SK-N-SH (cell line): ENCODE results near the gene DGKI.

Source experiments
- EZH2phosphoT487 ChIP-seq: fragments of 200-600 bp; sonication (generic); IDR thresholded peaks from 2 replicates; pipeline ENCODE4 v1.6.1; 2017; ENCODE audit warnings: low read depth, mixed run types, mild to moderate bottlenecking, antibody characterized with exemption, moderate library complexity, borderline replicate concordance
- JUND ChIP-seq: IDR thresholded peaks from 2 replicates; pipeline ENCODE4 v1.4.0; 2012
- REST ChIP-seq: IDR thresholded peaks from 2 replicates; pipeline ENCODE4 v1.6.1; 2012; ENCODE audit warnings: mild to moderate bottlenecking, low read depth, low read length, moderate library complexity
- RFX5 ChIP-seq: IDR thresholded peaks from 2 replicates; pipeline ENCODE4 v1.6.1; 2012; ENCODE audit warnings: mild to moderate bottlenecking, improper control_type of control experiment, low read length
- SMC3 ChIP-seq: IDR thresholded peaks from 2 replicates; pipeline ENCODE4 v1.6.1; 2012; ENCODE audit warnings: low read depth, low read length, improper control_type of control experiment
- TF ChIP-seq, protein P1 (sequence below): fragments of 150-350 bp; IDR thresholded peaks from 2 replicates; pipeline ENCODE4 v1.6.1; 2017; ENCODE audit warnings: antibody characterized with exemption, low read length, low read depth, borderline replicate concordance
- TF ChIP-seq, protein P2 (sequence below): fragments of 200-600 bp; sonication (generic); IDR thresholded peaks from 2 replicates; pipeline ENCODE4 v1.6.1; 2017; ENCODE audit warnings: antibody characterized with exemption, mild to moderate bottlenecking, moderate library complexity
- TF ChIP-seq, protein P3 (sequence below): IDR thresholded peaks from 2 replicates; pipeline ENCODE4 v1.4.0; 2012; ENCODE audit warnings: low read depth

DNA sequence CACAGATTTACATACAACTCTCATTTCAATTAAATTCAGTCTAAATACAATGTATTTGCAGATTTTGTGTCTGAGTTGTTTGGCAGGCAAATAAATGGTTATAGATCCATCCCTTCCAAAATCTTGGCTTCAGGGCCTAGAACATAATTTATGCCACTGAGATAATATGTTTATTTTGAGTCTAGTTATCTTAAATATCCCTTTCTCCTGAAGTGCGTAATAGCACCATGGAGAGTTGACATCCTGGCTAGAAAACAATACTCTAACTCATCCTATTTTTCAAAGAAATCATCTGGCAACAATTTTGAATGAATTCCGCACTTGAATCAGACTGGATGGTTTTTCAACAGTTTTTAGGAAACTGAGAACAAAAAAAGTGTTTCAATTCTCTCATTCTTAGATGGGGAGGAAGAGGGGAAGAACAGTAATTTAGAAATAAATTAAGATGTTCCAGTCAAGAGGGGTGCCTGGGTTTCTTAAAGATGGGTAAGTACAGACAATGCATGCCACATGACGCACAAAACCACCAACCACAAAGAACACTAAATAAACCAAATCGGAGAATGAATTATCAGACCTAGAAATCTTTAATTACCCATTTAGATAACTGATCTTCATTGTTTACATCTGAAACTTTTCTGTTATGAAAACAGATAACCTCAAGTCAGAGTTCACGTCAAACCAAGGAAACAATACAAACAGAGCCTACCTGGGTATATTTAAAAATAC, 274.6 kb downstream of the DGKI start:
- TF ChIP-seq REST (no peak), SMC3 (no peak), JUND (no peak), RFX5 (no peak), EZH2phosphoT487 (no peak)
- TF ChIP-seq, protein P1, sequence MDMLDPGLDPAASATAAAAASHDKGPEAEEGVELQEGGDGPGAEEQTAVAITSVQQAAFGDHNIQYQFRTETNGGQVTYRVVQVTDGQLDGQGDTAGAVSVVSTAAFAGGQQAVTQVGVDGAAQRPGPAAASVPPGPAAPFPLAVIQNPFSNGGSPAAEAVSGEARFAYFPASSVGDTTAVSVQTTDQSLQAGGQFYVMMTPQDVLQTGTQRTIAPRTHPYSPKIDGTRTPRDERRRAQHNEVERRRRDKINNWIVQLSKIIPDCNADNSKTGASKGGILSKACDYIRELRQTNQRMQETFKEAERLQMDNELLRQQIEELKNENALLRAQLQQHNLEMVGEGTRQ = no peak
- TF ChIP-seq, protein P2, sequence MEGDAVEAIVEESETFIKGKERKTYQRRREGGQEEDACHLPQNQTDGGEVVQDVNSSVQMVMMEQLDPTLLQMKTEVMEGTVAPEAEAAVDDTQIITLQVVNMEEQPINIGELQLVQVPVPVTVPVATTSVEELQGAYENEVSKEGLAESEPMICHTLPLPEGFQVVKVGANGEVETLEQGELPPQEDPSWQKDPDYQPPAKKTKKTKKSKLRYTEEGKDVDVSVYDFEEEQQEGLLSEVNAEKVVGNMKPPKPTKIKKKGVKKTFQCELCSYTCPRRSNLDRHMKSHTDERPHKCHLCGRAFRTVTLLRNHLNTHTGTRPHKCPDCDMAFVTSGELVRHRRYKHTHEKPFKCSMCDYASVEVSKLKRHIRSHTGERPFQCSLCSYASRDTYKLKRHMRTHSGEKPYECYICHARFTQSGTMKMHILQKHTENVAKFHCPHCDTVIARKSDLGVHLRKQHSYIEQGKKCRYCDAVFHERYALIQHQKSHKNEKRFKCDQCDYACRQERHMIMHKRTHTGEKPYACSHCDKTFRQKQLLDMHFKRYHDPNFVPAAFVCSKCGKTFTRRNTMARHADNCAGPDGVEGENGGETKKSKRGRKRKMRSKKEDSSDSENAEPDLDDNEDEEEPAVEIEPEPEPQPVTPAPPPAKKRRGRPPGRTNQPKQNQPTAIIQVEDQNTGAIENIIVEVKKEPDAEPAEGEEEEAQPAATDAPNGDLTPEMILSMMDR = no peak
- TF ChIP-seq, protein P3, sequence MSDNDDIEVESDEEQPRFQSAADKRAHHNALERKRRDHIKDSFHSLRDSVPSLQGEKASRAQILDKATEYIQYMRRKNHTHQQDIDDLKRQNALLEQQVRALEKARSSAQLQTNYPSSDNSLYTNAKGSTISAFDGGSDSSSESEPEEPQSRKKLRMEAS = no peak
